Skeletal muscle tissue (tissue), 4 donors: ENCODE measurements around the gene DNAJC16. TPM values are rescaled to one million over a fixed set of nuclear protein-coding genes. Genes with fewer than 3 reads are reported as not detected.
"Not testable (repeated sequence)": the region's sequence is repeated elsewhere in the genome, so short reads cannot be mapped to it uniquely, and the experiment has no call there.

Source experiments
- H3K27ac ChIP-seq: one replicate; pipeline ENCODE4 v1.7.0; 2013; ENCODE audit warnings: mild to moderate bottlenecking, low read depth, low read length, inconsistent platforms
- H3K27me3 ChIP-seq, 3 donors: one replicate each; pipeline ENCODE4 v1.7.0; 2013; ENCODE audit warnings: low read length in 3 of 3; ENCODE audit not compliant: control insufficient read depth in 3 of 3, insufficient read depth in 3 of 3
- H3K36me3 ChIP-seq, 3 donors: one replicate each; pipeline ENCODE4 v1.7.0; 2013; ENCODE audit warnings: low read length in 3 of 3; ENCODE audit not compliant: control insufficient read depth in 3 of 3, insufficient read depth in 3 of 3
- H3K4me1 ChIP-seq, 3 donors: one replicate each; pipeline ENCODE4 v1.7.0; 2013; ENCODE audit warnings: low read length in 3 of 3, mild to moderate bottlenecking in 3 of 3; ENCODE audit not compliant: control insufficient read depth in 3 of 3, insufficient read depth in 3 of 3
- H3K4me3 ChIP-seq, 3 donors: one replicate each; pipeline ENCODE4 v1.7.0; 2013; ENCODE audit warnings: low read length in 3 of 3
- H3K9ac ChIP-seq, 3 donors: one replicate each; pipeline ENCODE4 v1.7.0; 2013; ENCODE audit warnings: low read length in 3 of 3, mild to moderate bottlenecking in 3 of 3, moderate library complexity in 2 of 3, low read depth in 1 of 3
- H3K9me3 ChIP-seq, 3 donors: one replicate each; pipeline ENCODE4 v1.7.0; 2013; ENCODE audit warnings: low read length in 3 of 3; ENCODE audit not compliant: control insufficient read depth in 3 of 3
- total RNA-seq: library from RNA; depleted of rRNA; stranded (reverse); fragments of >200 nt; gene quantifications from one replicate; pipeline ENCODE4 v1.2.3, GENCODE V29; 2014
- donor health status: Osteomylitis.

The DNAJC16 gene
- total RNA-seq, 1 donor from 2014 or later = 16.7 TPM

GRCh38 chr1:15598436-15598835 is 71.8 kb downstream of the DNAJC16 start:
- Histone ChIP-seq H3K27ac (peak overlapping the region; percentile 88), H3K9ac (peak overlapping the region; percentile 17 to 77 (median 53)), H3K27me3 (no peaks in the 10 kb centered on the region), H3K9me3 (no peaks in the 10 kb centered on the region), H3K36me3 (no peaks in the 10 kb centered on the region), H3K4me3 (peak overlapping the region in 1 of 3 donors; percentile 17), H3K4me1 (peaks cover 20 to 38% (median 23%) of the 10 kb centered on the region in 3 donors)

GRCh38 chr1:15603050-15603965 is 76.7 kb downstream of the DNAJC16 start:
- Histone ChIP-seq H3K27me3 (no peaks in the 10 kb centered on the region), H3K36me3 (no peaks in the 10 kb centered on the region), H3K4me3 (peak overlapping the region; percentile 89 to 97 (median 93)), H3K9ac (peak overlapping the region; percentile 86 to 97 (median 92)), H3K9me3 (no peaks in the 10 kb centered on the region), H3K27ac (peak overlapping the region; percentile 91), H3K4me1 (peaks cover 9 to 24% (median 12%) of the 10 kb centered on the region in 3 donors)

GRCh38 chr1:15603966-15604282 is 77.3 kb downstream of the DNAJC16 start:
- peak overlapping the region; percentile 91 for H3K27ac ChIP-seq
- H3K4me1 ChIP-seq = peaks cover 8 to 18% (median 9%) of the 10 kb centered on the region in 3 donors
- peak overlapping the region; percentile 89 to 97 (median 93) for H3K4me3 ChIP-seq
- H3K36me3 ChIP-seq, H3K27me3 ChIP-seq, H3K9me3 ChIP-seq: not testable (repeated sequence)
- peak overlapping the region; percentile 62 to 97 (median 80) for H3K9ac ChIP-seq

- peak overlapping the region; percentile 91 for H3K27ac ChIP-seq
- H3K36me3 ChIP-seq, H3K4me3 ChIP-seq, H3K27me3 ChIP-seq, H3K9ac ChIP-seq, H3K9me3 ChIP-seq: not testable (repeated sequence)
- peaks cover 8 to 18% (median 9%) of the 10 kb centered on the region in 3 donors for H3K4me1 ChIP-seq
These were observed 77.8 kb downstream of the DNAJC16 start for GRCh38 chr1:15604400-15604799.

GRCh38 chr1:15605398-15606383 is 79.0 kb downstream of the DNAJC16 start:
- no peak overlapping the region for H3K27ac ChIP-seq

GRCh38 chr1:15609631-15610030 is 83.0 kb downstream of the DNAJC16 start:
- Histone ChIP-seq H3K4me1 (no peaks in the 10 kb centered on the region), H3K36me3 (no peaks in the 10 kb centered on the region), H3K9me3 (no peaks in the 10 kb centered on the region), H3K27ac (no peak overlapping the region), H3K9ac (no peak overlapping the region), H3K27me3 (no peaks in the 10 kb centered on the region), H3K4me3 (no peak overlapping the region)

More at GRCh38 chr1:15605398-15606383, 79.0 kb downstream of the DNAJC16 start:
- Histone ChIP-seq H3K9me3 (no peaks in the 10 kb centered on the region), H3K4me3 (no peak overlapping the region), H3K9ac (no peak overlapping the region), H3K36me3 (no peaks in the 10 kb centered on the region), H3K27me3 (no peaks in the 10 kb centered on the region), H3K4me1 (peaks cover 8 to 14% (median 9%) of the 10 kb centered on the region in 3 donors)

GRCh38 chr1:15610167-15610566 is 83.5 kb downstream of the DNAJC16 start:
- H3K4me3 ChIP-seq = no peak overlapping the region
- no peaks in the 10 kb centered on the region for H3K9me3 ChIP-seq
- H3K9ac ChIP-seq = no peak overlapping the region
- H3K27me3 ChIP-seq = no peaks in the 10 kb centered on the region
- H3K4me1 ChIP-seq = no peaks in the 10 kb centered on the region
- no peak overlapping the region for H3K27ac ChIP-seq
- no peaks in the 10 kb centered on the region for H3K36me3 ChIP-seq

- peak overlapping the region; percentile 90 for H3K27ac ChIP-seq
- H3K9ac ChIP-seq = peak overlapping the region; percentile 59 to 78 (median 77)
- H3K36me3 ChIP-seq = peaks cover 0 to 2% (median 2%) of the 10 kb centered on the region in 3 donors
- H3K4me1 ChIP-seq = peaks cover 18 to 39% (median 27%) of the 10 kb centered on the region in 3 donors
- no peaks in the 10 kb centered on the region for H3K27me3 ChIP-seq
- no peaks in the 10 kb centered on the region for H3K9me3 ChIP-seq
- peak overlapping the region; percentile 69 to 93 (median 76) for H3K4me3 ChIP-seq
These were observed 89.9 kb downstream of the DNAJC16 start for GRCh38 chr1:15616373-15617172.
